HepG2 (cell line): ENCODE measurements around the gene SPOPL. TPM values are rescaled to one million over a fixed set of nuclear protein-coding genes. Genes with fewer than 3 reads are reported as not detected.
A peak's percentile ranks its signal among the peaks of the same experiment; 100 is the strongest.

Source experiments
- ATAC-seq: fragments of 200-7000 bp; cut with Tn5 transposase; 3 replicates; pipeline ENCODE4 v1.9.1; 2020; ENCODE audit warnings: mild to moderate bottlenecking, moderate library complexity
- BruUV-seq: library from RNA; stranded (reverse); fragments of 400-500 nt; replicated peaks from 2 replicates; lab custom pipeline; 2021; lab: Mats Ljungman, UMichigan
- CTCF ChIA-PET: fragments of 300-600 bp; formaldehyde crosslinking; extraction: SDS; loops from one replicate; lab custom pipeline; 2021; ENCODE audit warnings: low total read pairs, inconsistent platforms, low intra/inter-chr PET ratio; lab: Yijun Ruan, JAX
- POLR2A ChIA-PET: fragments of 350-600 bp; sonication (Branson Sonifier 250); formaldehyde crosslinking; loops from one replicate; lab custom pipeline; 2020; ENCODE audit warnings: antibody characterized with exemption, inconsistent platforms; lab: Yijun Ruan, JAX
- DNase-seq: peaks from one replicate; pipeline ENCODE4 v3.0.0-alpha.2; 2015; ENCODE audit warnings: low spot score
- FAIRE-seq: peaks from 3 replicates; lab custom pipeline; 2011; peaks lifted over from hg19 to GRCh38; lab: Jason Lieb, UNC
- H2AFZ ChIP-seq: one replicate; pipeline ENCODE4 v1.6.1; 2011; ENCODE audit warnings: low read length, inconsistent platforms
- H3K27ac ChIP-seq: fragments of 300-600 bp; 3 replicates; pipeline ENCODE4 v1.8.0; 2011; ENCODE audit warnings: mixed run types, mild to moderate bottlenecking, mixed read lengths, low read length, inconsistent platforms; ENCODE audit not compliant: insufficient read depth; ENCODE audit errors: extremely low read length
- H3K27me3 ChIP-seq, 2 experiments: fragments of 200-600 bp in 1 of 2; 2 replicates in 1 of 2; 3 replicates in 1 of 2; pipeline versions ENCODE4 v1.6.0 to v1.8.0; 2011; ENCODE audit warnings: low read length in 2 of 2, mild to moderate bottlenecking in 2 of 2, moderate library complexity in 2 of 2, inconsistent platforms in 1 of 2; ENCODE audit not compliant: insufficient read depth in 2 of 2, control insufficient read depth in 1 of 2
- H3K36me3 ChIP-seq, 2 experiments: fragments of 200-600 bp in 1 of 2; replicated peaks in 1 of 2; 2 replicates in 1 of 2; 3 replicates in 1 of 2; pipeline versions ENCODE4 v1.5.1 to v1.8.0; 2011; ENCODE audit warnings: low read length in 2 of 2, inconsistent platforms in 1 of 2; ENCODE audit not compliant: insufficient read depth in 2 of 2, control insufficient read depth in 1 of 2
- H3K4me1 ChIP-seq: 2 replicates; pipeline ENCODE4 v1.5.1; 2012; ENCODE audit warnings: low read length, inconsistent platforms; ENCODE audit not compliant: insufficient read depth
- H3K4me2 ChIP-seq: 2 replicates; pipeline ENCODE4 v1.6.0; 2011; ENCODE audit warnings: low read depth, low read length, inconsistent platforms
- H3K4me3 ChIP-seq, 3 experiments: fragments of 200-600 bp in 1 of 3; sonication (generic), shearing (Covaris generic) in 1 of 3; replicated peaks in 1 of 3; 2 replicates each; pipeline ENCODE4 v1.5.1; 2011 to 2016; ENCODE audit warnings: low read length in 3 of 3, inconsistent platforms in 2 of 3, low read depth in 2 of 3, mild to moderate bottlenecking in 2 of 3, control low read depth in 1 of 3, mixed read lengths in 1 of 3; ENCODE audit not compliant: insufficient read depth in 1 of 3
- H3K79me2 ChIP-seq: one replicate; pipeline ENCODE4 v1.6.1; 2011; ENCODE audit warnings: low read length, inconsistent platforms; ENCODE audit not compliant: insufficient read depth
- H3K9ac ChIP-seq: 2 replicates; pipeline ENCODE4 v1.6.0; 2011; ENCODE audit warnings: mild to moderate bottlenecking, low read depth, low read length, inconsistent platforms; ENCODE audit not compliant: insufficient read depth
- H3K9me3 ChIP-seq: 2 replicates; pipeline ENCODE4 v1.5.1; 2012; ENCODE audit warnings: mild to moderate bottlenecking, low read length
- H4K20me1 ChIP-seq: 2 replicates; pipeline ENCODE4 v1.6.0; 2011; ENCODE audit warnings: inconsistent platforms, mild to moderate bottlenecking, low read length, moderate library complexity; ENCODE audit not compliant: insufficient read depth
- ARNTL ChIP-seq: sonication (generic); formaldehyde crosslinking; IDR thresholded peaks from 2 replicates; pipeline ENCODE4 v1.4.0; 2020; ENCODE audit warnings: mild to moderate bottlenecking, missing genetic modification reagents
- EZH2 ChIP-seq: conservative IDR thresholded peaks from 2 replicates; pipeline ENCODE4 v1.6.1; 2012; ENCODE audit warnings: mild to moderate bottlenecking, low read depth, low read length, moderate library complexity
- FOXC1 ChIP-seq: sonication (generic); formaldehyde crosslinking; IDR thresholded peaks from 2 replicates; pipeline ENCODE4 v1.8.0; 2022; ENCODE audit warnings: mild to moderate bottlenecking, missing genetic modification reagents, borderline replicate concordance
- HDAC2 ChIP-seq: sonication (generic); formaldehyde crosslinking; IDR thresholded peaks from 2 replicates; pipeline ENCODE4 v1.4.0; 2020; ENCODE audit warnings: missing genetic modification reagents
- HMG20A ChIP-seq: IDR thresholded peaks from 2 replicates; pipeline ENCODE4 v1.6.1; 2016; ENCODE audit warnings: borderline replicate concordance
- STAG1 ChIP-seq: sonication (generic); formaldehyde crosslinking; IDR thresholded peaks from 2 replicates; pipeline ENCODE4 v1.4.0; 2020; ENCODE audit warnings: missing genetic modification reagents
- TARDBP ChIP-seq: sonication (generic); formaldehyde crosslinking; IDR thresholded peaks from 2 replicates; pipeline ENCODE4 v1.8.0; 2022; ENCODE audit warnings: mild to moderate bottlenecking, missing genetic modification reagents
- ZFAT ChIP-seq: sonication (generic); formaldehyde crosslinking; conservative IDR thresholded peaks from 2 replicates; pipeline ENCODE4 v1.8.1; 2023; ENCODE audit warnings: missing genetic modification reagents, inconsistent platforms
- ZNF746 ChIP-seq: sonication (generic); formaldehyde crosslinking; IDR thresholded peaks from 2 replicates; pipeline ENCODE4 v1.8.0; 2022; ENCODE audit warnings: mild to moderate bottlenecking, missing genetic modification reagents
- WGBS: methylation state at CpG from one replicate; pipeline ENCODE4 v1.1.6; 2017; ENCODE audit warnings: low lambda C conversion rate; 5-methylcytosine and 5-hydroxymethylcytosine counted together
- in situ Hi-C: cut with HindIII; loops from 2 replicates; pipeline ENCODE4 v1.10.0; 2017; ENCODE audit warnings: low pct_unique_long_range_greater_than_20kb; ENCODE audit not compliant: extremely low pct_ligation_motif_present
- intact Hi-C: fragments of 100-400 bp; cut with micrococcal nuclease; formaldehyde crosslinking; loops from one replicate; pipeline ENCODE4 v1.10.0; 2022; ENCODE audit not compliant: unreplicated experiment
- polyA plus RNA-seq, 8 experiments: library from polyadenylated mRNA; depleted of rRNA in 3 of 8; stranded (reverse) in 7 of 8; unstranded in 1 of 8; fragments of >200 nt; fragmentation: Illumina TruSeq in 4 of 8; extraction: Trizol in 4 of 8; gene quantifications; 2 replicates each; pipeline versions ENCODE4 v1.2.1 to v1.2.3, GENCODE V29; 2011 to 2016; ENCODE audit warnings: low read depth in 4 of 8, missing spikeins in 1 of 8, mixed read lengths in 1 of 8; ENCODE audit not compliant: insufficient read depth in 1 of 8
- total RNA-seq, 5 experiments: library from RNA; depleted of rRNA; stranded (reverse); fragments of >200 nt; fragmentation: Illumina TruSeq; extraction: Trizol; gene quantifications; 2 replicates each; pipeline ENCODE4 v1.2.3, GENCODE V29; 2016; ENCODE audit warnings: low read depth in 1 of 5
- TF ChIP-seq, protein P1 (sequence below): sonication (generic); formaldehyde crosslinking; IDR thresholded peaks from 2 replicates; pipeline ENCODE4 v1.4.0; 2020; ENCODE audit warnings: missing genetic modification reagents, borderline replicate concordance
- TF ChIP-seq, protein P2 (sequence below): sonication (generic); formaldehyde crosslinking; IDR thresholded peaks from 2 replicates; pipeline ENCODE4 v1.5.0; 2020; ENCODE audit warnings: mild to moderate bottlenecking, missing genetic modification reagents, borderline replicate concordance
- TF ChIP-seq, protein P3 (sequence below): sonication (generic); formaldehyde crosslinking; IDR thresholded peaks from 2 replicates; pipeline ENCODE4 v1.4.0; 2020; ENCODE audit warnings: missing genetic modification reagents; ENCODE audit errors: not compliant biosample characterization
- TF ChIP-seq, protein P4 (sequence below): sonication (generic); formaldehyde crosslinking; conservative IDR thresholded peaks from 2 replicates; pipeline ENCODE4 v1.4.0; 2020; ENCODE audit warnings: missing genetic modification reagents
- TF ChIP-seq, protein P5 (sequence below): sonication (generic); formaldehyde crosslinking; IDR thresholded peaks from 2 replicates; pipeline ENCODE4 v1.4.0; 2020; ENCODE audit warnings: mild to moderate bottlenecking, missing genetic modification reagents

SPOPL gene
- total and polyA plus RNA-seq, 2 of the 13 experiments (the other 11 are each of a cell fraction or from before 2014, with no cell fraction given), result 12.6 to 51.6 TPM

DNA sequence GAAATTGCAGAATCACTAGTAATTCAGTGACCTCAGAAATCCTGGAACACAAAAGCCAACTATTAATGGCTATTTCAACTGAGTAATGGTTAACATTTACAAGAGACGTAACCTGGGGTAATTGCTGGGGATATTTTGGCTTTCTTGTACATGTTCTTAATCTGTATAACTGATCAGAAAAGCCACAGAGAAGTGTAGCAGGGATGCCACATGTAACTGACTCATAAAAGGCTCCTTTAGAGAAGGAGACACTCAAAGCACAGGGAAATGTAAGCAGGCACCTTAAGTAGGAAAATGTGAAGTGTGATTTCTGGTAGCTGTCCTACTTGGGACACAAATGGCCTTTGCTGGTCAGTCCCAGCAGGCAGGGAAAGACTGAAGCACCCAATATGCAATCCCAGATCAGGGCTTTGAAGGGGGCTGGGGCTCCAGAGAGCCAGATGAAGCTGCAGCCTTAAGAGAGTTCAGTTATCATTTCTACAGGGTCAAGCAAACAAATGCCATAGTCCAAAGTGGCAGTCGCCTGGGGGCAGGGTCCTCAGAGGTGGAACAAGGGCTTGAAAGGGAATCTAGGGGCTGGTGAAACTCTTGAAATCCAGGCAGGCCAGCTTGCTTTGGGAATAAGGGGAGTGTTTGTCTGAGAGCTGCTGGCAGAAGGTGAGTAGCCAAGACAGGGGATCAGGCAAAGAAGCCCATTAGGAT lies 7.2 kb upstream of the SPOPL start:
- DNase-seq (peak; percentile 76), FAIRE-seq (peak; percentile 67), ATAC-seq (peak; percentile 76)
- Histone ChIP-seq H4K20me1 (no peaks in the 10 kb centered on the region), H3K27me3 (no peaks in the 10 kb centered on the region), H3K4me2 (peak overlapping the region; percentile 54), H3K9ac (peak overlapping the region; percentile 22; the same call in 1 of the 2 replicates), H3K79me2 (peaks cover 3% of the 10 kb centered on the region), H2AFZ (no peak overlapping the region), H3K36me3 (no peaks in the 10 kb centered on the region; a peak in 1 of 5 replicates), H3K27ac (peak overlapping the region; percentile 48), H3K4me3 (peak overlapping the region in 1 of 3 experiments; percentile 22; a peak in 1 of 6 replicates), H3K4me1 (peaks cover 82% of the 10 kb centered on the region), H3K9me3 (no peaks in the 10 kb centered on the region)
- intact Hi-C loops, result loop anchor here (5.0 kb wide), 3 partner anchors 218 to 532 kb away; partner anchors contain the start of gene HNMT
- 46% methylated on average over 2 of the region's 2 CpGs for WGBS
- CTCF ChIA-PET, result no interaction called here
- POLR2A ChIA-PET, result interaction anchor here (0.8 to 1.2 kb wide), 7 partner anchors 9 to 551 kb away, joined by 3 to 5 read pairs (median 4); partner anchors contain the start of gene HNMT
- in situ Hi-C loops, result no loop called here
- no TSS peak for BruUV-seq
- TF ChIP-seq HMG20A (peak; percentile 50), HDAC2 (peak; percentile 78; the same call in 1 of the 2 replicates), EZH2 (no peak), ARNTL (CRISPR knock-in tag) (no peak), STAG1 (CRISPR knock-in tag) (peak; percentile 15; the same call in 1 of the 2 replicates), ZFAT (CRISPR knock-in tag) (no peak), TARDBP (CRISPR knock-in tag) (peak; percentile 58), ZNF746 (CRISPR knock-in tag) (no peak), FOXC1 (CRISPR knock-in tag) (0 out of 2 replicates have a peak, but pooled peaks have one; percentile 22)
- TF ChIP-seq, protein P1, sequence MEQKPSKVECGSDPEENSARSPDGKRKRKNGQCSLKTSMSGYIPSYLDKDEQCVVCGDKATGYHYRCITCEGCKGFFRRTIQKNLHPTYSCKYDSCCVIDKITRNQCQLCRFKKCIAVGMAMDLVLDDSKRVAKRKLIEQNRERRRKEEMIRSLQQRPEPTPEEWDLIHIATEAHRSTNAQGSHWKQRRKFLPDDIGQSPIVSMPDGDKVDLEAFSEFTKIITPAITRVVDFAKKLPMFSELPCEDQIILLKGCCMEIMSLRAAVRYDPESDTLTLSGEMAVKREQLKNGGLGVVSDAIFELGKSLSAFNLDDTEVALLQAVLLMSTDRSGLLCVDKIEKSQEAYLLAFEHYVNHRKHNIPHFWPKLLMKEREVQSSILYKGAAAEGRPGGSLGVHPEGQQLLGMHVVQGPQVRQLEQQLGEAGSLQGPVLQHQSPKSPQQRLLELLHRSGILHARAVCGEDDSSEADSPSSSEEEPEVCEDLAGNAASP (CRISPR knock-in tag), result peak; percentile 86
- TF ChIP-seq, protein P2, sequence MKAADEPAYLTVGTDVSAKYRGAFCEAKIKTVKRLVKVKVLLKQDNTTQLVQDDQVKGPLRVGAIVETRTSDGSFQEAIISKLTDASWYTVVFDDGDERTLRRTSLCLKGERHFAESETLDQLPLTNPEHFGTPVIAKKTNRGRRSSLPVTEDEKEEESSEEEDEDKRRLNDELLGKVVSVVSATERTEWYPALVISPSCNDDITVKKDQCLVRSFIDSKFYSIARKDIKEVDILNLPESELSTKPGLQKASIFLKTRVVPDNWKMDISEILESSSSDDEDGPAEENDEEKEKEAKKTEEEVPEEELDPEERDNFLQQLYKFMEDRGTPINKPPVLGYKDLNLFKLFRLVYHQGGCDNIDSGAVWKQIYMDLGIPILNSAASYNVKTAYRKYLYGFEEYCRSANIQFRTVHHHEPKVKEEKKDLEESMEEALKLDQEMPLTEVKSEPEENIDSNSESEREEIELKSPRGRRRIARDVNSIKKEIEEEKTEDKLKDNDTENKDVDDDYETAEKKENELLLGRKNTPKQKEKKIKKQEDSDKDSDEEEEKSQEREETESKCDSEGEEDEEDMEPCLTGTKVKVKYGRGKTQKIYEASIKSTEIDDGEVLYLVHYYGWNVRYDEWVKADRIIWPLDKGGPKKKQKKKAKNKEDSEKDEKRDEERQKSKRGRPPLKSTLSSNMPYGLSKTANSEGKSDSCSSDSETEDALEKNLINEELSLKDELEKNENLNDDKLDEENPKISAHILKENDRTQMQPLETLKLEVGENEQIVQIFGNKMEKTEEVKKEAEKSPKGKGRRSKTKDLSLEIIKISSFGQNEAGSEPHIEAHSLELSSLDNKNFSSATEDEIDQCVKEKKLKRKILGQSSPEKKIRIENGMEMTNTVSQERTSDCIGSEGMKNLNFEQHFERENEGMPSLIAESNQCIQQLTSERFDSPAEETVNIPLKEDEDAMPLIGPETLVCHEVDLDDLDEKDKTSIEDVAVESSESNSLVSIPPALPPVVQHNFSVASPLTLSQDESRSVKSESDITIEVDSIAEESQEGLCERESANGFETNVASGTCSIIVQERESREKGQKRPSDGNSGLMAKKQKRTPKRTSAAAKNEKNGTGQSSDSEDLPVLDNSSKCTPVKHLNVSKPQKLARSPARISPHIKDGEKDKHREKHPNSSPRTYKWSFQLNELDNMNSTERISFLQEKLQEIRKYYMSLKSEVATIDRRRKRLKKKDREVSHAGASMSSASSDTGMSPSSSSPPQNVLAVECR (CRISPR knock-in tag), result peak; percentile 35; the same call in 1 of the 2 replicates
- TF ChIP-seq, protein P3, sequence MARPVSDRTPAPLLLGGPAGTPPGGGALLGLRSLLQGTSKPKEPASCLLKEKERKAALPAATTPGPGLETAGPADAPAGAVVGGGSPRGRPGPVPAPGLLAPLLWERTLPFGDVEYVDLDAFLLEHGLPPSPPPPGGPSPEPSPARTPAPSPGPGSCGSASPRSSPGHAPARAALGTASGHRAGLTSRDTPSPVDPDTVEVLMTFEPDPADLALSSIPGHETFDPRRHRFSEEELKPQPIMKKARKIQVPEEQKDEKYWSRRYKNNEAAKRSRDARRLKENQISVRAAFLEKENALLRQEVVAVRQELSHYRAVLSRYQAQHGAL (CRISPR knock-in tag), result no peak
- TF ChIP-seq, protein P4, sequence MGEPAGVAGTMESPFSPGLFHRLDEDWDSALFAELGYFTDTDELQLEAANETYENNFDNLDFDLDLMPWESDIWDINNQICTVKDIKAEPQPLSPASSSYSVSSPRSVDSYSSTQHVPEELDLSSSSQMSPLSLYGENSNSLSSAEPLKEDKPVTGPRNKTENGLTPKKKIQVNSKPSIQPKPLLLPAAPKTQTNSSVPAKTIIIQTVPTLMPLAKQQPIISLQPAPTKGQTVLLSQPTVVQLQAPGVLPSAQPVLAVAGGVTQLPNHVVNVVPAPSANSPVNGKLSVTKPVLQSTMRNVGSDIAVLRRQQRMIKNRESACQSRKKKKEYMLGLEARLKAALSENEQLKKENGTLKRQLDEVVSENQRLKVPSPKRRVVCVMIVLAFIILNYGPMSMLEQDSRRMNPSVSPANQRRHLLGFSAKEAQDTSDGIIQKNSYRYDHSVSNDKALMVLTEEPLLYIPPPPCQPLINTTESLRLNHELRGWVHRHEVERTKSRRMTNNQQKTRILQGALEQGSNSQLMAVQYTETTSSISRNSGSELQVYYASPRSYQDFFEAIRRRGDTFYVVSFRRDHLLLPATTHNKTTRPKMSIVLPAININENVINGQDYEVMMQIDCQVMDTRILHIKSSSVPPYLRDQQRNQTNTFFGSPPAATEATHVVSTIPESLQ (CRISPR knock-in tag), result no peak
- TF ChIP-seq, protein P5, sequence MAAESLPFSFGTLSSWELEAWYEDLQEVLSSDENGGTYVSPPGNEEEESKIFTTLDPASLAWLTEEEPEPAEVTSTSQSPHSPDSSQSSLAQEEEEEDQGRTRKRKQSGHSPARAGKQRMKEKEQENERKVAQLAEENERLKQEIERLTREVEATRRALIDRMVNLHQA, result no peak
